Tibial nerve (tissue), 3 donors: ENCODE results near the gene THSD4.

Experiments used
- POLR2A ChIP-seq, 2 donors: fragments of 450-650 bp; IDR thresholded peaks; one replicate each; pipeline ENCODE4 v1.6.1; 2017; ENCODE audit warnings: antibody characterized with exemption in 2 of 2, mild to moderate bottlenecking in 2 of 2, moderate library complexity in 2 of 2
- TF ChIP-seq, protein P1 (sequence below), 5 experiments: fragments of 200-600 bp in 3 of 5; fragments of 450-650 bp in 2 of 5; sonication (generic) in 3 of 5; IDR thresholded peaks; one replicate each; pipeline ENCODE4 v1.5.1; 2016 to 2019; ENCODE audit warnings: antibody characterized with exemption in 5 of 5, mild to moderate bottlenecking in 3 of 5, moderate library complexity in 2 of 5

GRCh38 chr15:71638876-71639275 is 523.6 kb downstream of the THSD4 start:
- TF ChIP-seq, protein P1, sequence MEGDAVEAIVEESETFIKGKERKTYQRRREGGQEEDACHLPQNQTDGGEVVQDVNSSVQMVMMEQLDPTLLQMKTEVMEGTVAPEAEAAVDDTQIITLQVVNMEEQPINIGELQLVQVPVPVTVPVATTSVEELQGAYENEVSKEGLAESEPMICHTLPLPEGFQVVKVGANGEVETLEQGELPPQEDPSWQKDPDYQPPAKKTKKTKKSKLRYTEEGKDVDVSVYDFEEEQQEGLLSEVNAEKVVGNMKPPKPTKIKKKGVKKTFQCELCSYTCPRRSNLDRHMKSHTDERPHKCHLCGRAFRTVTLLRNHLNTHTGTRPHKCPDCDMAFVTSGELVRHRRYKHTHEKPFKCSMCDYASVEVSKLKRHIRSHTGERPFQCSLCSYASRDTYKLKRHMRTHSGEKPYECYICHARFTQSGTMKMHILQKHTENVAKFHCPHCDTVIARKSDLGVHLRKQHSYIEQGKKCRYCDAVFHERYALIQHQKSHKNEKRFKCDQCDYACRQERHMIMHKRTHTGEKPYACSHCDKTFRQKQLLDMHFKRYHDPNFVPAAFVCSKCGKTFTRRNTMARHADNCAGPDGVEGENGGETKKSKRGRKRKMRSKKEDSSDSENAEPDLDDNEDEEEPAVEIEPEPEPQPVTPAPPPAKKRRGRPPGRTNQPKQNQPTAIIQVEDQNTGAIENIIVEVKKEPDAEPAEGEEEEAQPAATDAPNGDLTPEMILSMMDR (IDR thresholded peaks at IDR 0.05): no peak
- TF ChIP-seq POLR2A (IDR thresholded peaks at IDR 0.05): no peak
